HG03520 (cell line): ENCODE measurements around the gene SNX1.
"Not testable (repeated sequence)": the region's sequence is repeated elsewhere in the genome, so short reads cannot be mapped to it uniquely, and the experiment has no call there.

ENCODE experiments used
- ATAC-seq: cut with Tn5 transposase; IDR thresholded peaks from one replicate; pipeline ENCODE4 v1.9.1; 2021; ENCODE audit warnings: mild to moderate bottlenecking, moderate library complexity; ENCODE audit not compliant: unreplicated experiment

The SNX1 gene

DNA sequence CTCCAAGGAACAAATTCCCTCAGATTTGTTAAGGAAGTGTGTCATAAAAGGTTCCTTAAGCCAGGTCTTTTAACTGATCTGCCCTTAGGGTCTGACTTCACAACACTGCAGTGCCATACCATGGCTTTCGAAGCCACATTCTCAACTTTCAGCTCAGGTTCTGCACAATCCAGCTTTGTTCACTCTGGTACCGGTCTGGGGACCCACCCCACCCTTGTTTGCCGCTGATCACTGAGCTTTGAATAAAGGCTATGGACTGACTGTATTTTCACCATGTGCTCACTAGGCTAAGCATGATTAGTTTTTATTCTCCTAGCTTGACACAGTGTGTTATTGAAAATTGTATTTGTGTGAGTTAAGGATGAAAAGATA, 15.9 kb downstream of the SNX1 start:
- no peak for ATAC-seq

DNA sequence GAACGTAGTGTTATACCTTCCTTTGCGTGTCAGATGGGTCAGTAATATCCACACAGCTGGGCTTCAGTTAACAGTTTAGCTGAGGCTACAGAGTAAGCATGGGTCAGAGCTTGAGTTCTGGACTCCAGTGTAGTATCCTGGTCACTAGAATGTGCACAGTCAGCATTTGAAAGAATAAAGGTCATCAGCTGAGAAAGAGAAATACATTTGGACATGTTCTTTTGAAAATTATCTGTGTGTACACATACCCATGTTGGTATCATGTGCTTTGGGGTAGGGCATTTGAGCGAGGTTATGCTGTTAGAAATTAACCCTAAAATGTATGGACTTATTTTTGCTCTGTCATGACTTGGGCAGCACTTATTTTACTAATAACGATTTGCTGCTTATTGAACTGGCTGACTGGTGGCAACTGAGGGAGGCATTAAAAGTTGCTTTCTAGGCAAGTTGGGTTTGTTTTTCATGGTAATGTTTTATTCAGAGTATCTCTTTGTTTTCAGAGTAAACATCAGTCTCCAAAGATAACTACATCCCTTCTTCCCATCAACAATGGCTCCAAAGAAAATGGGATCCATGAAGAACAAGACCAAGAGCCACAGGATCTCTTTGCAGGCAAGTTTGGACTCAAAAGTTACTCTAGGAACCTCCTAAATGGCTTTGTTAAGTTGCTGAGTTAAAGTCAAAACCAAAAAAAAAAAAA, 16.4 kb downstream of the SNX1 start:
- no peak for ATAC-seq

DNA sequence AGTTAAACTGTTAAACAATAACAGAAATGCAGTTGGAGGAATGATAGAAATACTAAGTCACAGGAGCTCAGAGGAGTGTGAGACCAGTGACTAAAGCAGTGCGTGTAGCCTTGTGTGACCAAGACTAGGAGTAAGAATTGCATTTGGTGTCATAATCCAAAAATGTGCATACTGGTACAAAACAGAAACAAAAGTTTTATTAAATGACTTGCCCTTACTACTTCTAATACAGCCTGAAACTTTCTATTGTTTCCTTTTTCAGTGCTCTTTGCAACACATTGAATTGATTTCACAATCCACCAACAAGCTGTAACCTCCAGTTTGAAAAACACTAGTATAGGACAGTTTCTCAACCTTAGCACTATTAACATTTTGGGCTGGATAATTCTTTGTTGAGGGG, 17.1 kb downstream of the SNX1 start:
- ATAC-seq = no peak

DNA sequence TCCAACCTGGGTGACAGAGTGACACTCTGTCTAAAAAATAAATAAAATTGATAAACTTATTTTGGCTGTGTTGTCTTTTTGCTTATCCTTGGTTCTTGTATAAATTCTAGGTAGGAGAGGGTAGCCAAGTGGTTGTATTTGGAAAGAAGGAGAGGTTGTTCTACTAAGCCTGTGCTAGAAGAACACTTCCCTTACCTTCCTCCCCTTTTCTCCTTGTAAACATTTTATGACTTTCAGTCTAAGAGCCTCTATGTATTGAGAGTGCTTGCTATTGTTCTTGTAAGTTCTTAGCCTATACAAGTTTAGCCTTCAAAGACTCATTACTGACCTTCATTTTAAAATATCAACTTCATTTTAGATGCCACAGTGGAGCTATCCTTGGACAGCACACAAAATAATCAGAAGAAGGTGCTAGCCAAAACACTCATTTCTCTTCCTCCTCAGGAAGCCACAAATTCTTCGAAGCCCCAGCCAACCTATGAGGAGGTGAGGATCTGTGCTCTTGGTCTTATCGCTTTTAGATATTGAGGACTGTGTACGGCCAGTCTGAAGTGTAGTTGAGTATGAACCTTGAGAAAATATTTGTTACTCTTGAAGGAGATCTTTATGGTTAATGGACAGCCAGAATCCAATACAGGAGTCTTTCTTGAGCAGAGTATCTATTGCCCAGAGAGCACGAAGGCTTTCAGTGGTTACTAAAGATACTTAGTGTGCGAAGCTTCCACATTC, 22.1 kb downstream of the SNX1 start:
- no peak for ATAC-seq

DNA sequence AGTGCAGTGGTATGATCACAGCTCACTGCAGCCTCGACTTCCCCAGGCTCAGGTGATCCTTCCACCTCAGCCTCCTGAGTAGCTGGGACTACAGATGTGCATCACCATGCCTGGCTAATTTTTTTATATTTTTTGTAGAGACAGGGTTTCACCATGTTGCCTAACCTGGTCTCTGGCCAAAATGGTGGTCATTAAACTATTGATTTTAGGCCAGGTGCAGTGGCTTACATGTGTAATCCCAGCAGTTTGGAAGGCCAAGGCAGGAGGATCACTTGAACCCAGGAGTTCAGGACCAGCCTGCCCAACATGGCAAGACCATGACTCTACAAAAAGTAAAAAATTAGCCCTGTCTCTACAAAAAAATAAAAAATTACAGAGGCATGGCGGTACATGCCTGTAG, 24.5 kb downstream of the SNX1 start:
- not testable (repeated sequence) for ATAC-seq

DNA sequence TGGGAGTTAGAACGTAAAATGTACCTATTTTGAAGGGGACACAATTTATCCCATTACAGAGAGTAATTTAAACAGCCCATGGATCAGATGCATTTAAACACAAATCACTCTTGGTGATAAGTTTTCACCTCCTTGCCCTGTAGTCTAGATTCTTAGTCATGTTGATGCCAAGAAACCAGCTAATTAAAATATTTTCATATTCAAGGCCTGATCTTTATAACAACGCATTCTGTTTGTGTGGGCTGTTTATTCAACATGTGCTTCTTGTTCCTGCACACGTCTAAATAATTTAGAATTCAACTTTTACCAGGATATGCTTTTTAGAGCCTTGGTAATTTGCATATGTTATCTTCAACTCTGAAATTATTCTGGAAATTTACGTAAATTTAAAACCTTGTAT, 25.8 kb downstream of the SNX1 start:
- ATAC-seq = no peak

DNA sequence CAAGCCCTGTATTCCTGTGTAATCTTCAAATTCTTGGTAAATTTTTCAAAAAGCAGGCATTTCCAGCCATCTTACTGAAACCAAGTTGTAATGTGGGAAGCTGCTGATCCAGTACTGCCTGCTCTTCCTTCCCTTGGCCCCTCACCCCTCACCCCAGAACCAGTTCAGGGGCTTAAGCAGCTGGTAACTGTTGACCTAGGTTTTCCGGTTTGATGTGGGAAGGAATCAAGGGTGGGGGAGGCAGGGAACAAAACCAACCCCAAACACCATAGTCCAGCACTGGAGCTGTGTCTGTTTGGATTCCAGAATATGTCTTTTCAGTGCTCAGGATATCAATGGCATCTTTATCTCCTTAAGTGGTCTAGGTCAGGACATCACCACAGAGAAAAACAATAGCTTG, 26.7 kb downstream of the SNX1 start:
- ATAC-seq = no peak

DNA sequence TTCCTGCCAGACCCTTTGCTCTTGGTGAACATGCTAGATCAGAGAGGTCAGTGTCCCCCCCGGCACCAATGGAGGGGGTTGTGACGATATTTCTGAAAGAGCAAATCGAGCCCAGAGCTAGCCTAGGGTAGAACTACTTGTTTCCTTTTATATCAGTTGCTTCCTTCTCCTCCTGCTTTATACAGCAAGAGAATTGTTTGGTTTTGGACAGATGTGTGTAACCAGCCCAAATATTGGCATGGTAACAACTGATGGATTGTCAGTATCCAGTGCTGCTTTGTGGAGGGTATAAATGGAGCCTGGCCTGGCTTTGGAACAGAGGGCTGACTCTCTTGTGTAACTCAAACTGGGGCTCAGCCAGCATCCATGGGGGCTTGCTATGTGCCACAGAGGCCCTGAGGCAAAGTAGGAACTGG, 27.2 kb downstream of the SNX1 start:
- no peak for ATAC-seq

DNA sequence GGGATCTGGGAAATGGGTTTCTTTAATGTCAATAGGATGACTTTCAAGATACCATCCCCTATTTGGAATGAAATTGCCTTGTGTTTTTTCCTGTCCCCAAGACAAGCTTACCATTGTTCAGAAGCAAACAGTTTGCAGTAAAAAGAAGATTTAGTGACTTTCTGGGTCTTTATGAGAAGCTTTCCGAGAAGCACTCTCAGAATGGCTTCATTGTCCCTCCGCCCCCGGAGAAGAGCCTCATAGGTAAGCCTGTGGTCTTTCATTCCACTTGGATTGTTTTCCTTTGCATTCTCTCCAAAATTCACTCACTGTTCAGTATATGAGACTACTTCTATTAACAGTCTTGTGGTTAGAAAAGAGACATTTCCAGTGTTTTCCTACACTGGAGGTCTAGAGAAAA, 30.2 kb downstream of the SNX1 start:
- no peak for ATAC-seq

DNA sequence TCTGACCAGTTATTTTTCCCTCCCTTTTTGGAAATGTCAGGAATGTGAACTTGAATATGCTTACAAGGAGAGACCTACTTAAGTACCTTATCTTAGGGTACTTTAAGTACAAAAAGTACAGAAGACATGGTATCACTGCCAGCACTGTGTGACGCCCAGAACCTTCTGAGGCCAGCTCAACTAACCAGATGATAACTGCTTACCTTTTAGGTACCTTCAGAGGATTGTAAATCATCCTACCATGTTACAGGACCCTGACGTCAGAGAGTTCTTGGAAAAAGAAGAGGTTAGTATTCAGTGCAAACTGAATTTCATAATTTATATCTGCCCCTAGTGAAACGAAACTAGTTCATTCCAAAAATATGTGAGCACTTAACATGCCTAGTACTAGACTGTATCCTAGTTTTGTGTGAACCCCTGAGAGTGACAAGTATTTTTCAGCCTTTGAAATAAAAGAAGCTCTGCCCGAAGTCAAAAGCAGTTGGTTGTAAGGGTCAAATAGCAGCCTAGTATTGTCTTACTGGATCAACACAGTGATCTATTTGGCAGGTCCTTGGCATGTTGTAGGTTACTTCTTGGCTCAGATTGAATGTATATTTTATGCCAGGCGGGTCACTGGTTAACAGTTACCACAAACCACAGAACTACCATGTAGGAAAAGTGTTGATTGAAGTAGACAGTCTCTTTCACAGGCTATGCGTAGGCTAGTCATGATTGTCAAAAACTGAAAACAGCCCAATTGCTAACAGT, 31.9 kb downstream of the SNX1 start:
- no peak for ATAC-seq

DNA sequence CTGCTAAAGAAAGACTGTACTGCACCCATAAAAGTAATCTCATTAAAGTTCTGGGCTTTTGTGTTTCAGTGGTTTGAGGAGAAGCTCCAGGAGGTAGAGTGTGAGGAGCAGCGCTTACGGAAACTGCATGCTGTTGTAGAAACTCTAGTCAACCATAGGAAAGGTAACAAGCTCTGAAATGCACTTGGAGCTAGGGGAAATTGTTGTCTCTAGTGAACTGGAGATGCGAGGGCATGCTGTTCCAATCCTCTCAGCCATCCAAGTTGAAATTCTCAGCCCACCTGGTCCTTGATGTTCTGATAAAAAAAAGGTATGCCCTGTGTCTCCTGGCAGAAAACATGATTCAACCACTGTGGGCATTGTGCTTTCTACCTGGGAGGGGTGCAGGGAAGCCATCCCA, 34.4 kb downstream of the SNX1 start:
- ATAC-seq = no peak

DNA sequence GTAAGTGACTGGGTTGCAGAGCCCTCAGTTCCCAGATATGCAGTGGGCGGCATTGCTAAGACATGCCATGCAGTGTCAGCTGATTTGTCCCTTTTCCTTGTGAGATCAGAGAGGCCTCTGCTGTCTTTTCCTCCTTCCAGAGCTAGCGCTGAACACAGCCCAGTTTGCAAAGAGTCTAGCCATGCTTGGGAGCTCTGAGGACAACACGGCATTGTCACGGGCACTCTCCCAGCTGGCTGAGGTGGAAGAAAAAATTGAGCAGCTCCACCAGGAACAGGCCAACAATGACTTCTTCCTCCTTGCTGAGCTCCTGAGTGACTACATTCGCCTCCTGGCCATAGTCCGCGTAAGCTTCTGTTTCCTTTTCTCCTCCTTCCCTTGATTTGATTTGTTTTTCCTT, 35.8 kb downstream of the SNX1 start:
- ATAC-seq = no peak

DNA sequence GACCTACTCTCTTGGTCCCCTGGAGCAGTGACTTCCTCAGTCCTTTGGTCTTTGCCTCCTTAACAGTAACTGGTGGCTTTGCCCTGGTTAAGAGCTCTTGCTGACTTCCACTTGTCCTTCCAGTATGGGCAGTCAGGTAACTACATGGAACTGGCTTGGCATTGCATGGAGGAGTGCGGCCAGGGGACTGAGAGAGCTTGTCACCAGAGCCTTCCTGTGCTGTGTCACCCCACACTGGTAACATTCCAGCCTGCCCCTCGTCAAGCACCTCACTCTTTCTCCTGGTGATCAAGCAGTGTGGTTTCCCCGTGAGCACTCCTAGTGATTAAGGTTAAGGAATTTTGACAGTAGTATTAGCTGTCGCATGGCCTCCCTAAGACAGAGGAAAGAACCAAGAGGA, 36.4 kb downstream of the SNX1 start:
- no peak for ATAC-seq

DNA sequence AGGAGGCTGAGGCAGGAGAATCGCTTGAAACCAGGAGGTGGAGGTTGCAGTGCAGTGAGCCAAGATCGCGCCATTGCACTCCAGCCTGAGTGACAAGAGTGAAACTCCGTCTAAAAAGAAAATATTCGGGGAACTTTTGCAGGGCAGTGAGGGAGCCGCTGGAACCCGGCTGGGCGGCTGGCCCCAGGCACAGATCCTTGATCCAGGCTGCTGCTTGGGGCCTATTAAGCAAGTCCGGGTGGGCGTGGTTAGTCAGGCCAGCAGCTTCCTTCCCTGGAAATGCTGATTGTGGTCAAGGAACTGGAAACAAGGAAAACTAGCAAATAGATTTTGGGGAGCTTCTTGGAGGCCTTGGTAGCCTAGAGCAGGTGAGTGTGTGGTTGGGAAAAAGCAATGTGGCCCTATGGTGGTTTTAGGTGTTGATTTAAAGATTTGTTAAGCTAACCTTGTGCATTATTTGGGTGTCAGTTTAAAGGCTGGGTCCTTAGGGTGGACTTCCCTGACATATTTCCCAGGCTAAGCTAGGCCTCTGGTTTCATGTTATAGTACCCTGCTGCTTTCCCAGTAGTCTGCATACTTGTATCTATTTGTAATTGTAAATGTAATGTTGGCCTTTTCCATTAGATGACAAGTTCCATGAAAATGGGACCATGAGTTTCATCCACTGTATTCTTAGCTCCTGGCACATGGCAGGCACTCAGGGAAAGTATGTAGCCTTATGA, 38.0 kb downstream of the SNX1 start:
- ATAC-seq = no peak

DNA sequence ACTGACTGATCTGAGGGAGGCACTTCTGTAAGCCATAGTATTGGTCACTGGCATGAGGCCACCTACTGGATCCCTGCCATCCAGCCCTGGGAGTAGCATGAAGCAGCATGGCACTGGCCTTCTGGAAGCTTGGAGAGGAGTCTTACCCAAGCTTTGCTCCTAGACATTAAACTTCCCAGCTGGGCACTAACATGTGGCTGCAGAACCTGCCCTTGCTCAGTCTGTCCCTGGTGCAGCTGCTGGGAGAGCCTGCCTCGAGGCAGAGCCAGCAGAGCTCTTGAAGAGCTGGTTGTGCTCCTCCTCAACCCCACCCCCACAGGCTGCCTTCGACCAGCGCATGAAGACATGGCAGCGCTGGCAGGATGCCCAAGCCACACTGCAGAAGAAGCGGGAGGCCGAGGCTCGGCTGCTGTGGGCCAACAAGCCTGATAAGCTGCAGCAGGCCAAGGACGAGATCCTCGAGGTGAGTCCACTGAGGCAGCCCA, 38.6 kb downstream of the SNX1 start:
- no peak for ATAC-seq

DNA sequence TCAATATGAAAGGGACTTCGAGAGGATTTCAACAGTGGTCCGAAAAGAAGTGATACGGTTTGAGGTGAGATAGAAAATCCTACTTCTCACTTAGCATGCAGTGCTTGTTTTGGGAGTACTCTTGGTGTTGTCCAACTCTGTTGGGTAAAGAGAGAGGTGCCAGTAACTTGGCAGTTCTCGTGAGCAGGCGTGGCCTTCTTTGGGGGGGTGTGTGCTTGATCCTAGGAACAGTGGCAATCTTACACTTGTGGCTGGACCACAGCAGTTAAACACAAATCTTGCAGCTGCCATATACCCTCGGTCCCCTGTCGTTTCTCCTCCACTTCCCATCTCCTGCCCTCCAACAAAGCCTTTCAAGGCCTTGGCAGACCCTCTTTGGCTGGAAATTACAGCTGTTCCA, 40.6 kb downstream of the SNX1 start:
- ATAC-seq = no peak

DNA sequence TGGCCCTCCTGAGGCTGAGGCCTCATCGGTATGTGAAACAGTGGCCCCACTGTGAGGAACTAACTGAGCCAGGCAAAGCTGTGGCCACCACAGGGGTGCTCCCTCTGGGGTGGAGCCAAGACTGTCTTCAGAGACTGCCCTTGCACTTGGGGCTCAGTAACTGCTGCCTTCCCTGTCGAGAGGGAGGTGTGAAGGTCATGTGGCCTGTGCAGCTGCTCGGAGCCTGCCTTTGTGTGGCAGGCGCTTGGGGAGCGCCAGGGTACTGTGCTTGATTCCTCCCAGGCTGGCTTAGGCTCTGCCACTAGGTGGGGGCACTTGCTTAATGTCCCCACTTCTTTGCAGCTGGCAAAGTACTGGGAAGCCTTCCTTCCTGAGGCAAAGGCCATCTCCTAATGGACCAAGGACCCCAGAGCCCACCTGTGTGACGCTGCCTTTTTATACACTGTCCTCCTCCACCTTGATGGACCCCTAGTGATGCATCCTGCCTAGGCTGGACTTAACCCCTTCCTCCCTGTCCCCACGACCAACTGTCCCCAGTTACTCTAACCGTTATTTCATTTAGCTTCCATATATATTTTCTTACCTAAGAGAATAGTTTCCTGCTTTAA, 41.5 kb downstream of the SNX1 start:
- ATAC-seq = no peak

DNA sequence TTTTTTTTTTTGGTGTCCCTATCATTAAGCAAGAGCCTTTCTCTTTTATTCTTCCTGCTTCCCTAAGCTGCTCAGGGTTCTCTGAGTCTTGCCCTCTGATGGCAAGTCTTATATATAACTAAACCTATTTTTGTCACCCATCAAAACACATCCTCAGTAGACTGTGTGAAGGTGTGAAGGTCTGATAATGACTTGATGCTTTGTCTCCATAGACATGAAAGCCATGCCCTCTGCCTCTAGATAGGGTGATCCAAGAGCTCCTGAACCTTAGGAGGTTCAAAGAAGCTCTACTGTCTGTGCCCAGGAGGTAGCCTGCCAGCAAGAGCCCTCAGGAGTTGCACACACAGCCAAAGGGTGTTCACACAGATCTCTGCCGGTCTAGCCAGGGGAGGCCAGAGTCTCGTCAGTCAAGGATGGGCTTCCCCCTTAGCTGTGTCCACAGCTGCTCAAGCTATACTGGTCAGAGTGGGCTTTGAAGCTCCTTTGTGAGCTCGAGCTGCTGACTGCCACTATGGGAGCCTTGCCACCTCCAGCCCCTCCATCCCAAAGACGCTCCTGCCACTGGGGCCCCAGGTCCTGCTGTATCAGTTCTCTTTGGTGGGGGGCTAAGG, 42.7 kb downstream of the SNX1 start:
- no peak for ATAC-seq

DNA sequence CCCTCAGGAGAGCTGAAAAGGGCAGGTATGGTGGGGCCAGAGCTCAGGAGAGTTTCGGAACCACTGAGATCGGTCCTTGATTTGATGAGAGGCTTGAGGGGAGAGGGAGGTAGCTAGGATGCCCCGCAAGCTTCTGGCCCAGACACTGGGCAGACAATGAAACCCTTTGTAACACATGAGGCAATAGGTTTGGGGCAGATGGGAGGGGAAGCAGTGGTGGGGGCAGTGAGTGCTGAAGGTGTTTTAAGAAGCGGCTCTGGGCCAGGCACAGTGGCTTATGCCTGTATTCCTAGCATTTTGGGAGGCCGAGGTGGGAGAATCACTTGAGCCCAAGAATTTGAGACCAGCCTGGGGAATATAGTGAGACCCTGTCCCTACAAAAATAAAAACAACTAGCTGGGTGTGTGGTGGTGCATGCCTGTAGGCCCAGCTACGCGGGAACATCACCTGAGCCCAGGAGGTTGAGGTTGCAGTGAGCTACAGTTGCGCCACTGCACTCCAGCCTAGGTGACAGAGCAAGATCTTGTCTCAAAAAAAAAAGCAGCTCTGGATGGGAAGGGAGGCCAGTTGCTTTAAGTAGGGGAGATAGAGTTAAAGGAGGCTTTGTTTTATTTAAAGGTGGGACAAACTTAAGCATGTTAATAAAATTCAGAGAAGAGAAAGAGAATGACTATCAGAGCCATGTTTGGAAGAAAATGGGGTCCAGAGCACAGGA, 46.2 kb downstream of the SNX1 start:
- no peak for ATAC-seq

DNA sequence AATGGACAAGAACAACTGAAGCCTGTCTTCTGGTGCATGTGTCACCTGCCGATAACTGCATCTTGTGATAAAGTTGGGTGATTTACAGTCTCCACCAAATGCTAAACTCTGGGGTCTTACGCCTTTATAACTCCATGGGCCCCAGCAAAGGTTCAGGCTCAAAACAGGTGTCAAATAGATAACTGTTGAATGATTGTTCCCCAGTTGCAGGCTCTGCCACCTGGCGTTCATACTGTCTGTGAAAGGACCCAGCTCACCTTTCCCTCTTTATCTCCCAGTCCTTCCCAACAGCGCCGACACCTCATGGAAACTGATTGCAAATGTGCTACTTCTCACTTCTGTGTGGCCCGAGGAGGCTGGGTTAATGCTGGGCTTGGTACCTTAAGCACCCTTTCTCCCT, 47.5 kb downstream of the SNX1 start:
- ATAC-seq = no peak
